ENCODE measurements around the gene RANBP9.

RANBP9 gene

DNA sequence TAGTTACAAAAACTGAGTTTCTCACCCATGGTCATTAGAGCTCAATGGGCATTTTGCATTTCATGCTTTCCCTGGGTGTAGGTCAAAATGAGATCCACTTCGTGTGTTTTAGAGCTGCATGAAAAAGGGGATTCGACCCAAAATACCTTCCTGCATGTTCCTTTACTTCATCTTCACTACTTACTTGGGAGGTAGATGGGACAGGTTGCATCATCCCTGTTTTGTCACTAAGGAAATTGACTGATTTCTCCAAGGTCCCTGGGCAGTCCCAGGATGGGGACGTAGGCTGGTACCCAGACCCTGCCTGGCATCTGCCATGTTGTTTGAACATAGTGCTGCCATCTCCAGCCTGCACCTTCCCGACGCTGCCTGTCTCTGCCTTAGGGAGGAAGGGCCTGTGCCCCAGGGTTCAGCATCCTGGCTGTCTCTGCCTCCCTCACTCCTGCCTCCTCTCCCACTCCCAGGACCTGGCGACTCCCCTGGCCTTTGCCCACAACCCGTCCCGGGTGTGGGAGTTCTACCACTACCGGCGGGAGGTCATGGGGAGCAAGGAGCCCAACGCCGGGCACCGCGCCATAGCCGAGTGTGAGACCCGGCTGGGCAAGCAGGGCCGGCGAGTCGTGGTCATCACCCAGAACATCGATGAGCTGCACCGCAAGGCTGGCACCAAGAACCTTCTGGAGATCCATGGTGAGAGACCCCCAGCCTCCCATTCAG is 120.3 kb downstream of the RANBP9 start:
- DNase-seq = no peak

DNA sequence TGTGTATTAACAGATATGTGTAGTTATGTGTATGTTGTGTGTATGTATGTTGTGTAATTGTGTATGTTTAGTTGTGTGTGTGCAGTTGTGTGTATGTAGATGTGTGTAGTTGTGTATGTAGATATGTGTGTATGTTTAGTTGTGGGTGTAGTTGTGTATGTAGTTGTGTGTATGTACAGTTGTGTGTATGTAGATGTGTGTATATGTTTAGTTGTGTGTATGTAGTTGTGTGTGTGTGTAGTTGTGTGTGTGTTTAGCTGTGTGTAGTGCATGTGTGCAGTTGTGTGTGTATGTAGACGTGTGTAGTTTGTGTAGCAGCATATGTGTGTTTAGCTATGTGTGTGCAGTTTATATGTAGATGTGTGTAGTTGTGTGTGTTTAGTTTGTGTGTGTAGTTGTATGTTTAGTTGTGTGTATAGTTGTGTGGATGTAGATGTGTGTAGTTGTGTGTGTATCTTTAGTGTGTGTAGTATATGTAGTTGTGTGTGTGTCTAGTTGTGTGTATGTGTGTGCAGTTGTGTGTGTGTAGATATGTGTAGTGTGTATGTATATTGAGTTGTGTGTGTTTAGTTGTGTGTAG is 121.0 kb downstream of the RANBP9 start:
- no peak for DNase-seq

DNA sequence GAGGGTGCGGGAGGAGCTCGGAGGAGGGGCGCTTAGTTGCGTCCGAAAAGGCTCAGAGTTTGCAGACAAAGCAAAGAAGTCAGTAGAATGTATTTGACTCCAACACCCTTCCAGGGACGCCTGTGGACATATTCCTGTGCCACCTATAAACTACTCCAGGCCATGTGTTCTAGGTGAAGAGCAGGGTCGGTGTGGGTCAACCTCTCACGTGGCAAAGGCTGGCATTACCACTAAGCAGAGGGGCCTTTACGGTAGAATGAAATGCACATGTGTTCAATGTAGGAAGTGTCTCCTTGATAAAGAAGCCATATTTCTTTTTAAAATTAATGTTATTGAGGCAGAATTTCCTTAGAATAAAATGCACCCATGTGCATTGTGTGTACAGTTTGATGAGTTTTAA is 121.8 kb downstream of the RANBP9 start:
- DNase-seq = no peak

- DNase-seq = no peak
These were observed 124.8 kb downstream of the RANBP9 start for GRCh38 chr6:13586603-13587542.

- no peak for DNase-seq
These were observed 129.9 kb downstream of the RANBP9 start for GRCh38 chr6:13581700-13582229.

DNA sequence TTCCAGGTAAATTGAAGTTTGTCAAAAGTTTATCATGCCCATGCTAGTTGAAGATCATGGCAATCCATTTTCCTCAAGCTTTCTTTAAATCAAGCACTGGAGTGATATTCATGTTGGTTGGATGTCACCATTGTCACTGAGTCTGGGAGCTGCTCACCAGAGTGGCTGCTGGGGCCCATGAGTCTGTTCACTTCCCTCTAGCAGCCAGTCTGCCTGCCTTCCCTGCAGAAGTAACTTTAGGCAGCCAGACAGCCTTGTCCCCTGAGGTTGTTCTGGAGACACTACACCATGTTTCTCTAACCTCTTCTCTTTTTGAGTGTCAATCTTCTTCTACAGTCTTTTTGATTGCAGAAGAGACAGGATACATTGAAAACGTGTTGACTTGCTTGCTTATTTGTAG is 131.7 kb downstream of the RANBP9 start:
- DNase-seq = no peak

DNA sequence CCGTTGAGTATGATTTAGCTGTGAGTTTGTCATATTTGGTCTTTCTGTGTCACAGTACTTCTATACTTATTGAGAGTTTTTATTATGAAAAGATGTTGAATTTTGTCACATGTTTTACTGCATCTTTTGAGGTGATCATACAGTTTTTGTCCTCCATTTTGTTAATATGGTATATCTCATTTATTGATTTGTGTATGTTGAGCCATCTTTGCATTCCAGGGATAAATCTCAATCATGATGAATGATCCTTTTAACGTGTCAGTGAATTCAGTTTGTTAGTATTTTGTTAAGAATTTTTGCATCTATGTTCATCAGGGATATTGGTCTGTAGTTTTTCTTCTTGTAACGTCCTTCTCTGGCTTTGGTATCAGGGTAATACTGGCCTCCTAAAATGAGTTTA is 133.7 kb downstream of the RANBP9 start:
- no peak for DNase-seq

DNA sequence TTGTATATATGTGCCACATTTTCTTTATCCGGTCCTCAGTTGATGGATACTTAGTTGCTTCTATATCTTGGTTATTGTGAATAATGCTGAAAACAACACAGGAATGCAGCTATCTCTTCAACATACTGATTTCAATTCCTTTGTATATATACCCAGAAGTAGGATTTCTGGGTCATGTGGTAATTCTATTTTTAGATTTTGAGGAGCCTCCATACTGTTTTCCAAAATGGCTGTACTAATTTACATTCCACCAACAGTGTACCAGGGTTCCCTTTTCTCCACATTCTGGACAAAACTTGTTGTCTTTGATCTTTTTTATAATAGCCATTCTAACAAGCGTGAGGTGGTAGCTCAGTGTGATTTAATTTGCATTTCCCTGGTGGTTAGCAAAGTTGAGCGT is 135.6 kb downstream of the RANBP9 start:
- no peak for DNase-seq

- no peak for DNase-seq
These were observed 136.3 kb downstream of the RANBP9 start for GRCh38 chr6:13575377-13575775.

GRCh38 chr6:13574571-13575376 is 136.9 kb downstream of the RANBP9 start, which contains the start of gene SIRT5:
TSS of gene SIRT5 (plus strand) at chr6:13574601. CDS start at chr6:13584111, 9,510 bp downstream.
- peak; percentile 66 for DNase-seq

DNA sequence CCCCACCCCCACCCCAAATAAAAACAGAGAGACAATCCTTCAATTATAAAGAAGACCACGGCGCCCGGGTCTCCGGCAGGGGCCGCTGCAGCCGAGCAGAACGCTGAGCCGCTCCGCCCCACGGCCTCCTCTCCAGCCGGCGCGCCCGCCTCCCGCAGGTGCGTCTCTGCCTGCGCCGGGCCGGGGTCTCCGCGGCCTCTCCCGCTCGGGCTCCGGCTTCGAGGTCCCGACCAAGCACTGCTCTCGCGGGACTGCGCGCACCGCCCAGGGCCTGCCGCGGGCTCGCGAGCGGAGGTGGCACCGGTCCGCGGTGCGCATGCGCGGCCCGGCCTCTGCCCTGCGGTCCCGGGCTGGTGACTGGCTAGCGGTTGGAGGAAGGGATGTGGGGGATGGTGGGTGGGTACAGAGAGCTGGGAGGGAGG is 137.5 kb downstream of the RANBP9 start:
- peak; percentile 65 for DNase-seq

GRCh38 chr6:13573669-13574110 is 137.9 kb downstream of the RANBP9 start:
- DNase-seq = no peak

DNA sequence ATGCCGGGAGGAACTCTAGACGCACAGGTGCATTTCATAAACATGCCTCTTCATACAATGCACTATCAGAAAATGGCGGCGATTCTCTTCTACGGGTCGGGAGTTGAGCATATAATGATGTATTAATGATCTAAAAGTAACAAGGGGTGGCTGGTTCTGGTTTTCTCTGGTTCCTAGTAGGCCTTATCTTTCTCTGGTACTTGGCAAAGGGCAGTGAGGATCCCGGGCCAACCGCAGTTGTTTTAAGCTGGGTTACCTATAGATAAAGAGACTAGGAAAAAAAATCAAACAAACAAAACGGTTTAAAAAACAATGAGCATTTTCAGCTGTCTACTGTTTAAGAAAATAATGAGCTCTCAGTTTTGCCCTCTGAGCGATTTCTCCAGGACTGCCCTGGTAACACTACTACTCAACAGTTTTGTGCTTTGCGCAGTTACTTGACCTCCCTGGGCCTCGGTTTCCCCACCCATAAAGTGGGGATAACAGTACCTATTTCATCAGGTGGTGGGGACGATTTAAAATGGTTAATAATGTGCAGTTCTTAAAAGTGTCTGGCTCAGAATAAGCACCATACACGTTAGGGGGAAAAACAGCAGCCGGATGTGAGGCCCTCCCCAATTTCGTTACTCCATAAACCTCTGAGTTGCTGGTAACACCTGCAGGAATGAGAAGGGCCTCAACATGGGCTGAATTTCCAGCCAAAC is 138.5 kb downstream of the RANBP9 start:
- no peak for DNase-seq

DNA sequence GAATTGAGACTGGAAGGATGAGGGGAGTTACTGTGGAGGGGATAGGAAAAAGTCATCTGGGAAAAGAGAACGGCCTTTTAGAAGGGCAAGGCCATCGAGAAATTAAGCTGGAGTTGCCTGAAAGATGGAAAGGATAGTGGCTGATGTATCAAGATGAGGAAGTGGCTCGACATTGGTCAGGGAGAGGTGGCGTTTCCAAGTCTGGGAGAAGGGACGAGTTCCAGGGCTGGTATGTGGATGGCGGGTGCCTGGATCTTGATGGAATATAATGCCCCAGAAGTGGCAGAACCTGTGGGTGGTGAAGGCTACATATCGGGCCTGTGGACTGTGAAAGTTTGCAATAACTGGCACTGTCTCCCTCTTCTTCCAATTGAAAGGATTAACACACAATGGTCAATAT is 139.4 kb downstream of the RANBP9 start:
- DNase-seq = no peak

Data from KG1 (cell line).